Caco-2 (cell line): ENCODE results near the gene TYW1. TPM values are rescaled to one million over a fixed set of nuclear protein-coding genes. Genes with fewer than 3 reads are reported as not detected.
"Not testable (repeated sequence)": the region's sequence is repeated elsewhere in the genome, so short reads cannot be mapped to it uniquely, and the experiment has no call there.

Experiments used
- Bru-seq: library from RNA; stranded (reverse); fragments of 400-500 nt; gene quantifications from one replicate; lab custom pipeline; 2021; lab: Mats Ljungman, UMichigan
- BruChase-seq, 2 experiments: library from RNA; stranded (reverse); fragments of 400-500 nt; gene quantifications; one replicate each; lab custom pipeline; 2021; lab: Mats Ljungman, UMichigan
- BruUV-seq: library from RNA; stranded (reverse); fragments of 400-500 nt; replicated peaks from 2 replicates; lab custom pipeline; 2021; lab: Mats Ljungman, UMichigan
- CTCF ChIA-PET: fragments of 300-600 bp; sonication (Branson Sonifier 250); formaldehyde crosslinking; loops from one replicate; lab custom pipeline; 2022; ENCODE audit warnings: antibody characterized with exemption; lab: Charles Lee
- POLR2A ChIA-PET: fragments of 300-600 bp; sonication (Branson Sonifier 250); formaldehyde crosslinking; loops from one replicate; lab custom pipeline; 2022; ENCODE audit warnings: antibody characterized with exemption; lab: Charles Lee
- DNase-seq, 2 experiments: peaks; one replicate each; pipeline versions ENCODE4 v3.0.0 to v3.0.0-alpha.2; 2020 to 2022
- H3K27me3 ChIP-seq: replicated peaks from 2 replicates; pipeline ENCODE4 v1.6.0; 2011; ENCODE audit warnings: low read length; ENCODE audit not compliant: control insufficient read depth, insufficient read depth
- H3K36me3 ChIP-seq: 2 replicates; pipeline ENCODE4 v1.5.1; 2011; ENCODE audit warnings: low read length; ENCODE audit not compliant: control insufficient read depth, insufficient read depth
- H3K4me1 ChIP-seq: fragments of 250-450 bp; sonication (Bioruptor Pico); 2 replicates; pipeline ENCODE4 v1.5.1; 2020; ENCODE audit warnings: mild to moderate bottlenecking
- H3K4me3 ChIP-seq: 2 replicates; pipeline ENCODE4 v1.5.1; 2011; ENCODE audit warnings: low read depth, mild to moderate bottlenecking, control low read depth, low read length
- H3K9me3 ChIP-seq: fragments of 250-450 bp; sonication (Bioruptor Pico); 2 replicates; pipeline ENCODE4 v1.5.1; 2020; ENCODE audit warnings: mild to moderate bottlenecking, moderate library complexity
- H3K27ac Mint-ChIP-seq: one replicate; pipeline ENCODE4 v1.8.0; 2022; ENCODE audit warnings: mixed read lengths; ENCODE audit not compliant: unreplicated experiment
- H3K27me3 Mint-ChIP-seq: one replicate; pipeline ENCODE4 v1.8.0; 2022; ENCODE audit warnings: mixed read lengths; ENCODE audit not compliant: insufficient read depth, unreplicated experiment
- H3K36me3 Mint-ChIP-seq: one replicate; pipeline ENCODE4 v1.8.0; 2022; ENCODE audit warnings: mild to moderate bottlenecking, mixed read lengths; ENCODE audit not compliant: insufficient read depth, unreplicated experiment
- H3K4me1 Mint-ChIP-seq: one replicate; pipeline ENCODE4 v1.8.0; 2022; ENCODE audit warnings: low read depth, mixed read lengths; ENCODE audit not compliant: unreplicated experiment
- H3K4me3 Mint-ChIP-seq: one replicate; pipeline ENCODE4 v1.8.0; 2022; ENCODE audit warnings: mild to moderate bottlenecking, moderate library complexity, mixed read lengths; ENCODE audit not compliant: unreplicated experiment
- H3K9me3 Mint-ChIP-seq: one replicate; pipeline ENCODE4 v1.8.0; 2022; ENCODE audit warnings: mixed read lengths; ENCODE audit not compliant: unreplicated experiment
- intact Hi-C: fragments of 100-400 bp; cut with micrococcal nuclease; formaldehyde crosslinking; loops from one replicate; pipeline ENCODE4 v1.10.0; 2022; ENCODE audit not compliant: unreplicated experiment
- long read RNA-seq: library from polyadenylated mRNA; stranded (forward); transcript quantifications from one replicate; pipeline ENCODE4 v2.0.0, GENCODE V29; 2022
- total RNA-seq: library from RNA; stranded (reverse); gene quantifications from 2 replicates; pipeline ENCODE4 v1.2.3, GENCODE V29; 2022
- TF ChIP-seq, protein P1 (sequence below), 2 experiments: fragments of 200-600 bp in 1 of 2; IDR thresholded peaks; 1 replicate in 1 of 2; 2 replicates in 1 of 2; pipeline versions ENCODE4 v1.5.1 to v1.8.0; 2011 to 2022; ENCODE audit warnings: antibody characterized with exemption in 1 of 2, control low read depth in 1 of 2, inconsistent platforms in 1 of 2, low read depth in 1 of 2, low read length in 1 of 2, mild to moderate bottlenecking in 1 of 2, moderate library complexity in 1 of 2; ENCODE audit not compliant: insufficient read depth in 1 of 2, severe bottlenecking in 1 of 2, unreplicated experiment in 1 of 2

TYW1 gene, protein sequence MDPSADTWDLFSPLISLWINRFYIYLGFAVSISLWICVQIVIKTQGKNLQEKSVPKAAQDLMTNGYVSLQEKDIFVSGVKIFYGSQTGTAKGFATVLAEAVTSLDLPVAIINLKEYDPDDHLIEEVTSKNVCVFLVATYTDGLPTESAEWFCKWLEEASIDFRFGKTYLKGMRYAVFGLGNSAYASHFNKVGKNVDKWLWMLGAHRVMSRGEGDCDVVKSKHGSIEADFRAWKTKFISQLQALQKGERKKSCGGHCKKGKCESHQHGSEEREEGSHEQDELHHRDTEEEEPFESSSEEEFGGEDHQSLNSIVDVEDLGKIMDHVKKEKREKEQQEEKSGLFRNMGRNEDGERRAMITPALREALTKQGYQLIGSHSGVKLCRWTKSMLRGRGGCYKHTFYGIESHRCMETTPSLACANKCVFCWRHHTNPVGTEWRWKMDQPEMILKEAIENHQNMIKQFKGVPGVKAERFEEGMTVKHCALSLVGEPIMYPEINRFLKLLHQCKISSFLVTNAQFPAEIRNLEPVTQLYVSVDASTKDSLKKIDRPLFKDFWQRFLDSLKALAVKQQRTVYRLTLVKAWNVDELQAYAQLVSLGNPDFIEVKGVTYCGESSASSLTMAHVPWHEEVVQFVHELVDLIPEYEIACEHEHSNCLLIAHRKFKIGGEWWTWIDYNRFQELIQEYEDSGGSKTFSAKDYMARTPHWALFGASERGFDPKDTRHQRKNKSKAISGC
- 25.6 and 26.9 TPM in 2 replicates for total RNA-seq
- percentile 74 among the genes with signal in this experiment for Bru-seq, nascent RNA
- BruChase-seq, experiment 1, labeled RNA remaining after a 2-hour chase: percentile 68 among the genes with signal in this experiment
- BruChase-seq, experiment 2, labeled RNA remaining after a 6-hour chase: percentile 71 among the genes with signal in this experiment
- long read RNA-seq, transcript TYW1-201 (16 exons, 3,348 nt): major isoform, 42 of 59 reads
- long read RNA-seq, partial matches to known transcripts: 5 of 59 reads
- long read RNA-seq, other reads (novel, unspliced or antisense): 12 of 59 reads

DNA sequence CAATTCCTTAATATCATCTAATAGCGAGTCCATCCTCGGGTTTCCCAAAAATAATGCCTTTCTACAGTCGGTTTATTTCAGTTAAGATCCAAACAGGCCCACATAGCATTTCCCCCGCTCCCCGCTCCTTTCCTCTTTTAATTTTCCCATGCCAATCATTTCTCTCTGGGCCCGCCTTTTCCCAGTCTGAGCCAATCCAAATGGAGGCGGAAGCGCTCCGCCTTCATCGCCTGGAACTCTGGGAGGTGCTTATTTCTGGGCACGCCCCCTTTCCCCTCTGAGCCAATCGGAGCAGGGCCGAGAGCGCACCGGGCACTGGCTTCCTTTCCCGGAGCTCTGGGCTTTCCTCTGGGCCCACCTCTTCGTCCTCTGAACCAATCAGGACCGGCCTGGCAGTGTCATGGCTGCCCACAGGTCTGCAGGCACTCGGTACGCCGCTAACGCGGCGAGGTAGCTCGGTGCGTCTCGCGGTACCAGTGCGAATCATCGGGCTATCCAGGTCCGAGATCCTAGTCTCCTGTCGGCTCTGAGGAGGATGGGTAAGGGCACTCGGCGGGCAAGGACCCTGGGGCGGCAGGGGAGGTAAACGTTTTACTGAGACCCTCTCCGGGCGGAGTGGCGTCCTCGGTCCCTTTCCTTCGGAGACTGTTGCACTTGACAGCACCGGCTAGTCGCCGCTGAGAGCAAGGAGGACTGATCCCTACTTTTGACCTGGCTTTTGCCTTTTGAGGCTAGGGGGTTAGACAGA is at the start of gene TYW1:
TSS of gene TYW1 (plus strand) at position 390 of the 748 bp plus-strand sequence. CDS start at position 536, 146 bp downstream.
- H3K4me1 Mint-ChIP-seq: not testable (repeated sequence)
- intact Hi-C loops: loop anchor here (10.0 kb wide), 3 partner anchors 312 to 402 kb away; no protein-coding TSS in a partner anchor

DNA sequence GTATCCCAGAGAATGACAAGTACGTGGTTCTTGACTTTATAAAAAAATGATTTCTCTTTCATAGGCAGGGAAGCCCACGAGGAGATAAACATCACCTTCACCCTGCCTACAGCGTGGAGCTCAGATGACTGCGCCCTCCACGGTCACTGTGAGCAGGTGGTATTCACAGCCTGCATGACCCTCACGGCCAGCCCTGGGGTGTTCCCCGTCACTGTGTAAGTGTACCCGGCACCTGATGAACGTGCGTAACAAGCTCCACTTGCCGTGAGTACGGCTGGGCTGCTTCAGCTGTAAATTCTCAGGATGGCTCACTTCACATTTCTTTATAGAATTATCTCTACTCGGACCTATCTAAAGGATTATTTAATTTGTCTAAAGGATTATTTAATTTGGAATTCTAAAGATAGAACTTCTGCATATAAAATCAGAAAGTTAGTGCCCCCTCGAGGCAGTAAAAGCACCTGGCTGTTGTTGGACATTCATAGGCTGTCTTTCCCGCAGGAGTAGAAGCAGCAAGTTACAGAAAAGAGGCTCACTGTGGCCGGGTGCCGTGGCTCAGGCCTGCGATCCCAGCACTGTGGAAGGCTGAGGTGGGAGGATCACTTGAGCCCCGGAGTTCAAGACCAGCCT is 48.0 kb upstream of the TYW1 start:
- Mint-ChIP-seq H3K27ac (no peak overlapping the region), H3K27me3 (no peaks in the 10 kb centered on the region), H3K4me1 (peaks cover 10% of the 10 kb centered on the region), H3K36me3 (peaks cover 89% of the 10 kb centered on the region), H3K9me3 (no peaks in the 10 kb centered on the region), H3K4me3 (no peak overlapping the region)
- POLR2A ChIA-PET: no interaction called here
- Histone ChIP-seq H3K4me3 (no peak overlapping the region), H3K36me3 (peaks cover 2% of the 10 kb centered on the region; the same call in 1 of the 2 replicates), H3K27me3 (no peaks in the 10 kb centered on the region), H3K9me3 (no peaks in the 10 kb centered on the region; the same call in 1 of the 2 replicates), H3K4me1 (peaks cover 25% of the 10 kb centered on the region)
- no peak for DNase-seq
- CTCF ChIA-PET: no interaction called here
- intact Hi-C loops: no loop called here
- no TSS peak for BruUV-seq
- TF ChIP-seq, protein P1, sequence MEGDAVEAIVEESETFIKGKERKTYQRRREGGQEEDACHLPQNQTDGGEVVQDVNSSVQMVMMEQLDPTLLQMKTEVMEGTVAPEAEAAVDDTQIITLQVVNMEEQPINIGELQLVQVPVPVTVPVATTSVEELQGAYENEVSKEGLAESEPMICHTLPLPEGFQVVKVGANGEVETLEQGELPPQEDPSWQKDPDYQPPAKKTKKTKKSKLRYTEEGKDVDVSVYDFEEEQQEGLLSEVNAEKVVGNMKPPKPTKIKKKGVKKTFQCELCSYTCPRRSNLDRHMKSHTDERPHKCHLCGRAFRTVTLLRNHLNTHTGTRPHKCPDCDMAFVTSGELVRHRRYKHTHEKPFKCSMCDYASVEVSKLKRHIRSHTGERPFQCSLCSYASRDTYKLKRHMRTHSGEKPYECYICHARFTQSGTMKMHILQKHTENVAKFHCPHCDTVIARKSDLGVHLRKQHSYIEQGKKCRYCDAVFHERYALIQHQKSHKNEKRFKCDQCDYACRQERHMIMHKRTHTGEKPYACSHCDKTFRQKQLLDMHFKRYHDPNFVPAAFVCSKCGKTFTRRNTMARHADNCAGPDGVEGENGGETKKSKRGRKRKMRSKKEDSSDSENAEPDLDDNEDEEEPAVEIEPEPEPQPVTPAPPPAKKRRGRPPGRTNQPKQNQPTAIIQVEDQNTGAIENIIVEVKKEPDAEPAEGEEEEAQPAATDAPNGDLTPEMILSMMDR (IDR thresholded peaks at IDR 0.05; ENCODE audit: insufficient read depth in 1 of 2, low read depth in 1 of 2, low read length in 1 of 2, severe bottlenecking in 1 of 2, unreplicated experiment in 1 of 2): no peak

More for the DNA sequence above, at the start of gene TYW1:
- CTCF ChIA-PET, H3K36me3 ChIP-seq, BruUV-seq, H3K27me3 Mint-ChIP-seq, H3K4me1 ChIP-seq, H3K9me3 ChIP-seq, H3K9me3 Mint-ChIP-seq, H3K27me3 ChIP-seq: not testable (repeated sequence)
- POLR2A ChIA-PET: interaction anchor here (0.7 to 1.9 kb wide), 3 partner anchors 152 to 503 kb away, joined by 7 to 9 read pairs (median 9); no protein-coding TSS in a partner anchor
- Mint-ChIP-seq H3K36me3 (peaks cover 45% of the 10 kb centered on the region), H3K4me3 (peak within 1 kb of the TSS; percentile 97), H3K27ac (peak within 1 kb of the TSS; percentile 98)
- DNase-seq: peak; percentile 99
- H3K4me3 ChIP-seq: peak within 1 kb of the TSS; percentile 85

DNA sequence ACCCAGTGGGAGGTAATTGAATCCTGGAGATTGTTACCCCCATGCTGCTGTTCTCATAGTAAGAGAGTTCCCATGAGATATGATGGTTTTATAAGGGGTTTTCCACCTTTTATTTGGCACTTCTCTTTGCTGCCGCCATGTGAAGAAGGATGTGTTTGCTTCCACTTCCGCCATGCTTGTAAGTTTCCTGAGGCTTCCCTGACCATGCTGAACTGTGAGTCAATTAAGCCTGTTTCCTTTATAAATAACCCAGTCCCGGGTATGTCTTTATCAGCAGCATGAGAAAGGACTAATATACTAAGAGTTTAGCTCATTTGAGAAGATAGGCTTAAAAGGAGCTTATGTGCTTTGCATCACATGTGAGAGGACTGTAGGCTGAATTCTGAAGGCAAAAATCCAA is 46.3 kb upstream of the TYW1 start:
- no peaks in the 10 kb centered on the region for H3K9me3 ChIP-seq
- TF ChIP-seq, protein P1 (IDR thresholded peaks at IDR 0.05; ENCODE audit: insufficient read depth in 1 of 2, low read depth in 1 of 2, low read length in 1 of 2, severe bottlenecking in 1 of 2, unreplicated experiment in 1 of 2): no peak
- POLR2A ChIA-PET: no interaction called here
- Mint-ChIP-seq H3K4me3 (no peak overlapping the region), H3K36me3 (peaks cover 88% of the 10 kb centered on the region), H3K27me3 (no peaks in the 10 kb centered on the region), H3K9me3 (no peaks in the 10 kb centered on the region), H3K4me1 (peaks cover 10% of the 10 kb centered on the region), H3K27ac (no peak overlapping the region)
- no peak for DNase-seq
- H3K4me1 ChIP-seq: peaks cover 25% of the 10 kb centered on the region
- CTCF ChIA-PET: no interaction called here
- intact Hi-C loops: no loop called here
- BruUV-seq: no TSS peak
- no peaks in the 10 kb centered on the region for H3K27me3 ChIP-seq
- no peak overlapping the region for H3K4me3 ChIP-seq
- peaks cover 2% of the 10 kb centered on the region; the same call in 1 of the 2 replicates for H3K36me3 ChIP-seq
